Suppressor macrophage treated with lipopolysaccharide for 1 hour (primary cell): Measurements from ENCODE around the gene CHAF1B.
"Not testable (repeated sequence)": the region's sequence is repeated elsewhere in the genome, so short reads cannot be mapped to it uniquely, and the experiment has no call there.

ENCODE experiments used
- DNase-seq, 3 donors: peaks; one replicate each; pipeline ENCODE4 v3.0.0-alpha.2; 2020 to 2022

CHAF1B gene

DNA sequence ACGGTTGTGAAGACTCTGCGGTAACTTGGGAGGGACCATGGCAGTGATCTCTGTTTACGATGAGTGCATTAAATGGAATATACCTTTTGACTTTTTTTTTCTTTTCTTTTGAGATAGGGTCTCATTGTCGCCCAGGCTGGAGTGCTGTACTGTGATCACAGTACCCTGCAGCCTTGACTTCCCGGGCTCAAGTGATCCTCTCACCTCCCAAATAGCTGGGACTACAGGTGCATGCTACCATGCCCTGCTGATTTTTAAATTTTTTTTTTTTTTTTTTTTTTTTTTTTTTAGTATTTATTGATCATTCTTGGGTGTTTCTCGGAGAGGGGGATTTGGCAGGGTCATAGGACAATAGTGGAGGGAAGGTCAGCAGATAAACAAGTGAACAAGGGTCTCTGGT is 6.5 kb downstream of the CHAF1B start:
- not testable (repeated sequence) for DNase-seq

DNA sequence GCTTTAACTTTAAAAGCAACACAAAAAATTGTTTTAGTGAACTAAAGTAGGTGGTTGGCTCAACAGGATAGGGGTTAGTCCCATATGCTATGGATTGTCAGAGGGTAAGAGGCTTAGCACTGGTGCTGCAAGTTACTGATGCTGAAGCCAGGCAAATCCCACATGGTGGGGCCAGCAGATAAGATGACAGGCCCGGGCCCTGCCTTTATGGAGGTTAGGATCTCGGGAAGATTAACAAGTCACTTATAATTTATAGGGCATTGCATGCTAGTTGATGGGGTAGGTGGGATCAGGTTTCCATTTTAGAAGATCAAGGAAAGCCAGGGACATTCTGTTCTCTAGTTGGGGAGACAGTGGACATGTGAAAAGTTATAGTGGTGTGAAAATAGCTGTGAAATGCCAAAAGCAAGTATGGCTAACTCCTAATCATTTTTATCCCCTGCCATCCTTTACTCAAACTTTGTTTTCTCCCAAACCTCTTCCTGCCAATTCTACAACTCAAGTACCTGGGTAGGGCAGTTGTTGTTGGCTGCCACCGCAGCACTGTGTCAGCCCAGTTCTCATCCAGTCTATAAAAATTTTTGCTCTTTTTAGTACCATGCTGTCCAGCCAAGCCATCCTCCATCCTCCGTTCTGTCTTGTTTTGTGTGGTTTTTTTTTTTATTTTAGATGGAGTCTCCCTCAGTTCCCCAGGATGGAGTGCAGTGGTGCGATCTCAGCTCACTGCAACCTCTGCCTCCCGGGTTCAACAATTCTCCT is 10.3 kb downstream of the CHAF1B start:
- DNase-seq: no peak

- no peak for DNase-seq
These were observed 11.1 kb downstream of the CHAF1B start for GRCh38 chr21:36396325-36396724.

GRCh38 chr21:36396971-36397370 is 11.8 kb downstream of the CHAF1B start:
- DNase-seq: no peak

DNA sequence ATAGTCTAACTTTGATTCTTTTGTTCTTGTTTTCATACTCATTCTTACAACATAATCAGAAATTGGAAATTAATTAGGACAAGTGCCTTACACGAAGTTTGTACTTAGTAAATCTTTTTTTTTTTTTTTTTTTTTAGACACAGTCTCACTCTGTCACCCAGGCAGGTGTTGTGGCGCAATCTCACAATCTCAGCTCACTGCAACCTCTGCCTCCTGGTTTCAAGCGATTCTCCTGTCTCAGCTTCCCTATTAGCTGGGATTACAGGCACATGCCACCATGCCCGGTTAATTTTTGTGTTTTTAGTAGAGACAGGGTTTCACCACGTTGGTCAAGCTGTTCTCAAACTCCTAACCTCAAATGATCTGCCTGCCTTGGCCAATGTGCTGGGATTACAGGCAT is 12.4 kb downstream of the CHAF1B start:
- DNase-seq: no peak

GRCh38 chr21:36399736-36400135 is 14.5 kb downstream of the CHAF1B start:
- not testable (repeated sequence) for DNase-seq

DNA sequence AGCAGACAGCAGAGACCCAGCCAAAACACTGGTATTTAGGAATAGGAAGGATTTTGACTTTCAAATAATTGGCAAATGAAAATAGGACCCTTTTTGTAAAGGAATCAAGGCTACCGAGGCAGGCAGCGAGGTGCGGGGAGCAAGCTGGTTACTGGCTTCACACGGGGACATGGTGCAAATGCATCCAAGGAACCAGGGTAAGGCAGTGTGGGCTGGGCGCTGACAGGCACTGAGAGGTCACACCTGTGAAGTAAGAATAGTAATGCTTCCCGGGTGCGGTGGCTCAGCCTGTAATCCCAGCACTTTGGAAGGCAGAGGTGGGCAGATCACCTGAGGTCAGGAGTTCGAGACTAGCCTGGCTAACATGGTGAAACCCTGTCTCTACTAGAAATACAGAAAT is 15.5 kb downstream of the CHAF1B start:
- DNase-seq: no peak

DNA sequence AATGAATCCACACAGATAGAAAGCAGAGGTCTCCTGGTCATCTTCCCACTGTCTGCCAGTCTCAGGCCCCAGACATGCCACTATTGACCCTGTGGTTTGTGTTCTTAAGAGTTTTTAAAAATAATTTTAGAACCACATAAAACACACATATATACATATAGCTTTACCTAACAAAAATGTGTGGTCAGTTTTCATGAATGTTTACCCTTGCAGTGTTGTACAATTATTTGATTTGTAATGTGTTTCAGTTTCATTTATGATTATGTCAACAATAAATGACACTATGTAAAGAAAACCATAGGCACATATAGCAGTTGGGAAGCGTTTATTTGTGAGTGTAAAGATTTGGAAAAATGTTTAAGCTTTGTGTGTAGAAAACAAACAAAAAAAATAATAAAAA is 17.1 kb downstream of the CHAF1B start:
- DNase-seq: no peak

GRCh38 chr21:36403713-36404112 is 18.5 kb downstream of the CHAF1B start:
- DNase-seq: no peak

GRCh38 chr21:36408568-36408967 is 23.4 kb downstream of the CHAF1B start:
- no peak for DNase-seq

DNA sequence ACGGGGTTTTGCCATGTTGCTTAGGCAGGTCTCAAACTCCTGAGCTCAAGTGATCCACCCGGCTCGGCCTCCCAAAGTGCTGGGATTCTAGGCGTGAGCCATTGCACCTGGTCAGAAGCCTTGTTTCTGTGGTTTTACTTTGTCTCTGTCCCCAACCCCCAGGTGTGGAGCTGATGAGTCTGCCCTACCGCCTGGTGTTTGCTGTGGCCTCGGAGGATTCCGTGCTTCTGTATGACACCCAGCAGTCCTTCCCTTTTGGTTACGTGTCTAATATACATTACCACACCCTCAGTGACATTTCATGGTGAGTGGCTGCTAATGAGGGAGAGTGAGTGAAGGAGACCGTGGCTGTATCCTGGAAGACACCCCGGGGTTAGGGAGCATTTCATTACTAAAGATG is 26.1 kb downstream of the CHAF1B start:
- DNase-seq: no peak

GRCh38 chr21:36412916-36413315 is 27.7 kb downstream of the CHAF1B start:
- no peak for DNase-seq

DNA sequence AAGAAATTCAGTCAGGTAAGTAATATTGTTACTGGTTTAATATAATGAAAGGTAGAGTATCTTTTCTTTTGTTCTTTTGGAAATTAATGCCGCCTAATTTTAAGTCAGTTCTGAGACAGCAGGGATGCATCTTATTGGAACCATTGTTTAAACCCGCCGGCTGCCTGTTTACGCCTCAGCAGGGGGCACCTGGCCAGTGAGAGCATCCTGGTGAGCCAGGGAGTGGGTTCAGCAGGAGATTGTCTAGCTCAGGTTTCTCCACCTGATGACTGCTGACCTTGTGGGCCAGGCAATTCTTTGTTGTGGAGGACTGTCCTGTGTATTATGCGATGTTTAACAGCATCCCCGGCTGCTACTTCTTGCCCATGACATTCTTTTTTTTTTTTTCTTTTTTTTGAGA is 30.2 kb downstream of the CHAF1B start:
- DNase-seq: no peak

GRCh38 chr21:36419241-36419640 is 34.0 kb downstream of the CHAF1B start:
- DNase-seq: no peak

DNA sequence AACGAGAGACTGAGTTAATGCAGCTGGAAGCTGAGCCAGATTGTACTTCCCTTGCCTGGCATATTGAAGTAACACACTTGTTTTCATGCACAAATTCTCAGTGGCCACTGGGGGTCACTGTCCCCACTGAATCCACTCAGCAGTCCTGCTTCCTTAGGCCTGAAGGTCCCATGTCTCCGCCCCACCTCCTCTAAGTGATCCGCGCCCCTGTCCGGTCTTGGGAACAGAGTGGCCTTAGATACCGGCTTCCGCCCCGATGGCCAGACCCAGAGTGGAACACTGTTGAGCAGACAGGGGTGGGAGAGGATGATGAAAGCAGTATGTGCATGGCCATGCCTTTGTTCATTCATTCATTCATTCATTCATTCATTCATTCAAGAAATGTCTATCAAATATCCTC is 34.8 kb downstream of the CHAF1B start:
- peak; percentile 86 to 93 (median 88) for DNase-seq

DNA sequence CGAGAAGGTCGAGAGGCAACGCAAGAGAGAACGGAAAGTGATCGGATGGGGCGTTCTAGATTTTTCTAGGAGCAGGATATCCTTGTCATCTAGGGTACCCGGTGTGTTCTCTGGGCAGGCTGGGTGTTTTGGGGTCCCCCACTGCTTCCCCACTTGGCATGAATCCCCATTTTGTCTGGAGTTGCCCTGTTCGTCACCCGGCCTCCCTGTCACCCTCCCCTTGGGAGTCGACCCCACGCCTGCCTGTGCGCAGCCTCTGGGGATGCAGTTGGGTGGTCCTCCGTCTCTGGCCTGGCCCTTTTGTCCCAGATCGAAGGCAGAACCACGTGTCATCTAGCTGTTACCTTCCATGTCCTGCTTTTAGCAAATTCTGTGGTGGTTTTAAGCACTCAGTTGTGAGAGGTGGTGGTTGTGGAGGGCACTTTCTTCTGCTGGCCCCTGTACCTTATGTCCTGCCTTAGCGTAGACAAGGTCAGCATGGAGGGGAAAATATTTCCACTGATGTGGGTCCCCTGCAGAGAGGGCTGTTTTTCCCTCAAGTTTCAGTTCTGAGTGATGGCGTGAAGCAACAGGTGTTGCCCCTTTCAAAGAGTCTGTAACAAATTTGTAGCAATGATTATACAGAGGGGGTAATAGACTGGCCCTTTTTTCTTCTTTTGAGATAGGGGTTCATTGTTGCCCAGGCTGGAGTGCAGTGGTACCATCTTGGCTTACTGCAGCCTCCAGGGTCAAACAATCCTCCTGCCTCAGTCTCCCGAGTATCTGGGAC is 35.6 kb downstream of the CHAF1B start:
- no peak for DNase-seq

- DNase-seq: peak; percentile 72 to 85 (median 76)
These were observed 37.3 kb downstream of the CHAF1B start for GRCh38 chr21:36422279-36423098.

GRCh38 chr21:36423771-36424433 is 38.7 kb downstream of the CHAF1B start:
- peak in 2 of 3 donors; percentile 34 to 40 for DNase-seq

DNA sequence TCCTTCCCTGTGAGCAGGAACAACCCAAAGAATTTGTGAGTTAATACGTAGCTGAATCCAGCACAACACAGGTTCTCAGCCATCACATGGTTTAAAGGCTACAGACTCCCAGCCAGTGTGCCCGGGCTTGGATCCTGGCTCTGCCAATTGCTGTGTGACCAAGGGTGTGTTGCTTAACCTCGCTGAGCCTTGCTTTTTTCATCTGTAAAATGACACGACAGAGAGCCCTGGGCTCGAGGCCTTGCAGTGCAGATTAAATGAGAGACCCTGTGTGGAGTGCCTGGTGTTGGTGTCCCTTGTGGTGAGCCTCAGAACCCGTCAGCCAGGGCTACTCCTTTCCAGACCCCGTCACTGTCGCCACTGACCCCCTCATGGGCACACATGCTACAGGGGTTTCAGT is 39.4 kb downstream of the CHAF1B start:
- DNase-seq: no peak

- DNase-seq: no peak
These were observed 40.1 kb downstream of the CHAF1B start for GRCh38 chr21:36425286-36425685.

GRCh38 chr21:36427502-36427901 is 42.3 kb downstream of the CHAF1B start:
- DNase-seq: no peak

GRCh38 chr21:36428761-36429432 is 43.7 kb downstream of the CHAF1B start:
- DNase-seq: peak; percentile 57 to 64 (median 63)
